ENCODE results near the gene WDHD1.

The WDHD1 gene

DNA sequence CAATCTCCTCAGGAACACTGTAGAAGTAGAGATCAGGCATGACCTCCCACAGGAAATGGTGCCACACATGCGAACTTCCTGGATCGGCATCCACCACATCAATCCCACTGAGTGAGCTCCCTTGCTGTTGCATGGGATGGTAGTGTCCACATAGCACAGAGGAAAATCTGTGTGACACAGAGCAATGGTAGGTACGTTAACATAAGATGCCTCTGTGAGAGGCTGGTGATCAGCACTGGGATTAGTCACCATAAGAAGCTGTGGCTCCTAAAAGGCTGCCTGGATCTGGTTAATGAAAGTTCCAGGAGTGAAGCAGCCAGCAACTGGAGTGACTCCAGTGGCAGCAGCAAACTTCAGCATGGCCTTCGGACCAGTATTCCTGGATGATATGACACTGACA, 21.8 kb downstream of the WDHD1 start:
- TF ChIP-seq, protein P1, sequence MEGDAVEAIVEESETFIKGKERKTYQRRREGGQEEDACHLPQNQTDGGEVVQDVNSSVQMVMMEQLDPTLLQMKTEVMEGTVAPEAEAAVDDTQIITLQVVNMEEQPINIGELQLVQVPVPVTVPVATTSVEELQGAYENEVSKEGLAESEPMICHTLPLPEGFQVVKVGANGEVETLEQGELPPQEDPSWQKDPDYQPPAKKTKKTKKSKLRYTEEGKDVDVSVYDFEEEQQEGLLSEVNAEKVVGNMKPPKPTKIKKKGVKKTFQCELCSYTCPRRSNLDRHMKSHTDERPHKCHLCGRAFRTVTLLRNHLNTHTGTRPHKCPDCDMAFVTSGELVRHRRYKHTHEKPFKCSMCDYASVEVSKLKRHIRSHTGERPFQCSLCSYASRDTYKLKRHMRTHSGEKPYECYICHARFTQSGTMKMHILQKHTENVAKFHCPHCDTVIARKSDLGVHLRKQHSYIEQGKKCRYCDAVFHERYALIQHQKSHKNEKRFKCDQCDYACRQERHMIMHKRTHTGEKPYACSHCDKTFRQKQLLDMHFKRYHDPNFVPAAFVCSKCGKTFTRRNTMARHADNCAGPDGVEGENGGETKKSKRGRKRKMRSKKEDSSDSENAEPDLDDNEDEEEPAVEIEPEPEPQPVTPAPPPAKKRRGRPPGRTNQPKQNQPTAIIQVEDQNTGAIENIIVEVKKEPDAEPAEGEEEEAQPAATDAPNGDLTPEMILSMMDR (IDR thresholded peaks at IDR 0.05; ENCODE audit: insufficient read depth, low read depth, low read length, missing control alignments), result no peak
- H3K4me3 ChIP-seq (ENCODE audit: low read length), result no peak overlapping the region
- peak; percentile 12 for DNase-seq (ENCODE audit: low read depth)

DNA sequence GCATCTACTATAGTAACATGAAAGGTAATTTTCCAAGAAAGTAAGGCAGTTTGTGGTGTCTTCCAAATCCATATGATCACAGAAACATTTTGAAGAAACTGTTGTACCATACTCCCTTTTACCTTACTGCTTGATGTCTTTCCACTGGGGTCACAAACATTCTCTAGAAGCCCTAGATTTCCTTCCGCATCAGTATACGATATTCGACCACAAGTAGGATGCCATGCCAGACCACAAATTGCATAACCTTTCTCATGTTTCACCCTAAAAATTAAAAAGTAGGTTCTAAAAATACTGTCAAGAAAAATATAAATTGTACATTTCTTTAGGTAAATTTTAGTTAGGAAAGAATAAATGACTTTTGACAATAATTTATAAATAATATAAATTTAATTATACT, 26.5 kb downstream of the WDHD1 start:
- H3K4me3 ChIP-seq (ENCODE audit: low read length), result no peak overlapping the region
- TF ChIP-seq, protein P1 (IDR thresholded peaks at IDR 0.05; ENCODE audit: insufficient read depth, low read depth, low read length, missing control alignments), result no peak
- no peak for DNase-seq (ENCODE audit: low read depth)

DNA sequence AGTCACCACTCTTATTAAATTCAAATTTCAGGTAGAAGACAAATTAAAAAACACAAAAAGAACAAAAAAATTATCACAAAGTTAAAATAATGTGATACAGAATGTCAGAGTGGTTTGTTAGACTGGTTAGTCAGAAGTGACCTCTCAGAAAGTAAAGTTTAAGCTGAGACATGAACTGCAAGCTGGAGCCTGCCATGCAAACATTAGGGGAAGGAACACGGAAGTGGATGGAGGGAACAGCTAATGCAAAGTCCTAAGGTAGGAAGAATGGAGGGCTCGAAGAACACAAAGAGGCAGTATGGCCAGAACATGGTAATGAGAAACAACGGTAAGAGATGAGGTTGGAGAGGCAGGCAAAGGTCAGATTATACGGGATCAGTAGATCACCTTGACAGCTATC, 41.7 kb downstream of the WDHD1 start:
- DNase-seq (ENCODE audit: low read depth), result peak; percentile 84
- H3K4me3 ChIP-seq (ENCODE audit: low read length), result no peak overlapping the region
- TF ChIP-seq, protein P1 (IDR thresholded peaks at IDR 0.05; ENCODE audit: insufficient read depth, low read depth, low read length, missing control alignments), result no peak

DNA sequence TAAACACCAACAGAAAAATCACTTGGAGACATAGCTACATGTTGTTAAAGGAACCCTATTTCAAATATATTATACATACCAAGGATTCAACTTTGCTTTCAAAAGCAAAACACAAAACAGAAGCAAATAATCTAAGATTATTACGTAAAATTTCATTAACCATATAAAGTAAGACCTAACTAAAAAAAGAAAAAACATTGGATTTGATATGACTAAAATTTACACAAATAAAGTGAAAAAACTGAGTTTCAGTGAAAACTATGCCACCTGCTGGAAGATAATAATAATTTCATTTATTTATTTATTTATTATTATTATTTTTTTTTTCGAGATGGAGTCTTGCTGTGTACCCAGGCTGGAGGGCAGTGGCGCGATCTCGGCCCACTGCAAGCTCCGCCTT, 45.2 kb downstream of the WDHD1 start:
- TF ChIP-seq, protein P1 (IDR thresholded peaks at IDR 0.05; ENCODE audit: insufficient read depth, low read depth, low read length, missing control alignments), result no peak
- DNase-seq (ENCODE audit: low read depth), result no peak
- H3K4me3 ChIP-seq (ENCODE audit: low read length), result no peak overlapping the region

DNA sequence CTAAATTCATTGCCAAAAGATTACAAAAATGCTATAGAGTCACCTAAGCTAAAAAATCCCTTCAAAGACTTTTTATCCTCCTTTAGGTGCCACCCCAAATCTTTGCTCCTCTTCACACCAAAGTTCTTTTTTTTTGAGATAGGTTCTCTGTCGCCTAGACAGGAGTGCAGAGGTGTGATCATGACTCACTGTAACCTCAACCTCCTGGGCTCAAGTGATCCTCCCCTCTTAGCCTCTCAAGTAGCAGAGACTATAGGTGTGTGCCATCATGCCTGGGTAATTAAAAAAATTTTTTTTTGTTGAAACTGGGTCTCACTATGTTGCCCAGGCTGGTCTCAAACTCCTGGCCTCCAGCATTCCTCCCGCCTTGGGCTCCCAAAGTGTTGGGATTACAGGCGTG, 47.9 kb downstream of the WDHD1 start:
- TF ChIP-seq, protein P1 (IDR thresholded peaks at IDR 0.05; ENCODE audit: insufficient read depth, low read depth, low read length, missing control alignments), result no peak
- H3K4me3 ChIP-seq (ENCODE audit: low read length), result no peak overlapping the region
- DNase-seq (ENCODE audit: low read depth), result no peak

DNA sequence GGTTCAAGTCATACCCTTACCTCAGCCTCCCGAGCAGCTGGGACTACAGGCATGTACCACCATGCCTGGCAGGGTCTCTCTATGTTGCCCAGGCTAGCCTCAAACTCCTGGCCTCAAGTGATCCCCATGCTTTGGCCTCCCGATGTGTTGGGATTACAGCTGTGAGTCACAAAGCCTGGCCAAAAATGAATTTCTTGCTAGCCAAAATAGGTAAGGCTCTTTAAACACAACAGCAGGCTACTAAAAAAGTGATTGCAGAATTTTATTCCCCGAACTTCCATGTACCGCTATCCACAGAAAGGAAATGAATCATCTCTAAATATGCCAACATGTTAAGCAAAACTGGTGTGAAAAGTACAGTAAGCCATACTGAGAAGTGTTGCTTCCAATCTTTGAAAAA, 50.6 kb downstream of the WDHD1 start:
- H3K4me3 ChIP-seq (ENCODE audit: low read length), result no peak overlapping the region
- TF ChIP-seq, protein P1 (IDR thresholded peaks at IDR 0.05; ENCODE audit: insufficient read depth, low read depth, low read length, missing control alignments), result no peak
- DNase-seq (ENCODE audit: low read depth), result peak; percentile 50

DNA sequence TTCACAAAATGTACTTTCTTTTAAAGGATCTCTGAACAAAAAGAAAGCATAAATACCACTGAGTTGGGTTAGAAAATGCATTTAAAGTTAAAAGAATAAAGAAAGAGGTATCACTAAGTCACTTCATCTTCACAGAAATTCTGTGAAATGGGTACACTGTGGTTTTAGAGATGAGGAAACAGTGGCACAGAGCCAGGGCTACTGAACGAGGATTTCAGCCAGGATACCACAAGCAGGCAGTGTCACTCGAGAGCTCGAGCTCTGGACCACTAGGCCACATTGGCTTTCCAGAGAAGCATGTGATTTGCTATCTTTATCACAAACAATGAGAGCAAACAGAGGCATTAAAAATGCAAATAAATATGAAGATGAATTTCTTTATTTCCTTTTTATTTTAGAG, 51.0 kb downstream of the WDHD1 start:
- TF ChIP-seq, protein P1 (IDR thresholded peaks at IDR 0.05; ENCODE audit: insufficient read depth, low read depth, low read length, missing control alignments), result no peak
- no peak for DNase-seq (ENCODE audit: low read depth)

More for the DNA sequence above, 51.0 kb downstream of the WDHD1 start:
- H3K4me3 ChIP-seq (ENCODE audit: low read length), result no peak overlapping the region

Data from epithelial cell of esophagus (primary cell).